Mammary epithelial cell (primary cell): ENCODE results near the gene FPGS.

Source experiments
- CTCF ChIP-seq, 2 donors: IDR thresholded peaks in 1 of 2; conservative IDR thresholded peaks in 1 of 2; 2 replicates each; pipeline ENCODE4 v1.5.1; 2011 to 2012; ENCODE audit warnings: inconsistent platforms in 2 of 2, low read length in 2 of 2, mild to moderate bottlenecking in 2 of 2, control low read depth in 1 of 2, low read depth in 1 of 2; ENCODE audit not compliant: insufficient read depth in 1 of 2; ENCODE audit errors: extremely low read depth in 1 of 2
- EZH2 ChIP-seq: IDR thresholded peaks from 2 replicates; pipeline ENCODE4 v1.6.1; 2012; ENCODE audit warnings: low read length, inconsistent platforms, borderline replicate concordance

GRCh38 chr9:127860779-127861178 lies 58.1 kb downstream of the FPGS start:
- TF ChIP-seq CTCF (conservative IDR thresholded peaks at IDR 0.05 in 1 of 2, IDR thresholded peaks at IDR 0.05 in 1 of 2; ENCODE audit: extremely low read depth in 1 of 2, insufficient read depth in 1 of 2, low read depth in 1 of 2, low read length in 2 of 2) (no peak), EZH2 (no peak)
